Osteoblast (primary cell): ENCODE measurements around the gene CTDSPL2. TPM values are rescaled to one million over a fixed set of nuclear protein-coding genes. Genes with fewer than 3 reads are reported as not detected.

ENCODE experiments used
- DNase-seq: peaks from one replicate; pipeline ENCODE4 v3.0.0; 2011; ENCODE audit warnings: low spot score, mixed read lengths; ENCODE audit not compliant: insufficient read length; ENCODE audit errors: missing footprints
- H2AFZ ChIP-seq: 2 replicates; pipeline ENCODE4 v1.6.0; 2011; ENCODE audit warnings: mild to moderate bottlenecking, low read length
- H3K27ac ChIP-seq: 2 replicates; pipeline ENCODE4 v1.5.1; 2011; ENCODE audit warnings: mild to moderate bottlenecking, low read depth, low read length, moderate library complexity
- H3K27me3 ChIP-seq: 2 replicates; pipeline ENCODE4 v1.6.0; 2012; ENCODE audit warnings: mild to moderate bottlenecking, control low read depth, inconsistent platforms, low read length, moderate library complexity; ENCODE audit not compliant: insufficient read depth
- H3K36me3 ChIP-seq: 2 replicates; pipeline ENCODE4 v1.5.1; 2011; ENCODE audit warnings: mild to moderate bottlenecking, low read length, control low read depth, moderate library complexity; ENCODE audit not compliant: insufficient read depth
- H3K4me1 ChIP-seq: 2 replicates; pipeline ENCODE4 v1.5.1; 2011; ENCODE audit warnings: mild to moderate bottlenecking, low read length, control low read depth, moderate library complexity; ENCODE audit not compliant: insufficient read depth
- H3K4me2 ChIP-seq: 2 replicates; pipeline ENCODE4 v1.6.0; 2011; ENCODE audit warnings: mild to moderate bottlenecking, low read length; ENCODE audit not compliant: insufficient read depth
- H3K4me3 ChIP-seq: fragments of 200-600 bp; sonication (generic); 3 replicates; pipeline ENCODE4 v1.5.1; 2012; ENCODE audit warnings: mild to moderate bottlenecking, low read length, inconsistent platforms; ENCODE audit not compliant: insufficient read depth
- H3K79me2 ChIP-seq: 2 replicates; pipeline ENCODE4 v1.6.0; 2012; ENCODE audit warnings: mild to moderate bottlenecking, low read length, control low read depth, inconsistent platforms; ENCODE audit not compliant: insufficient read depth
- H3K9me3 ChIP-seq: 2 replicates; pipeline ENCODE4 v1.5.1; 2011; ENCODE audit warnings: low read depth, low read length, control low read depth
- H4K20me1 ChIP-seq: 2 replicates; pipeline ENCODE4 v1.6.0; 2012; ENCODE audit warnings: mild to moderate bottlenecking, low read length, control low read depth; ENCODE audit not compliant: insufficient read depth
- total RNA-seq: library from RNA; depleted of rRNA; stranded (reverse); fragments of >200 nt; gene quantifications from 2 replicates; pipeline ENCODE4 v1.2.3, GENCODE V29; 2012
- TF ChIP-seq, protein P1 (sequence below): IDR thresholded peaks from 2 replicates; pipeline ENCODE4 v1.5.1; 2011; ENCODE audit warnings: mild to moderate bottlenecking, low read depth, low read length, moderate library complexity; ENCODE audit errors: extremely low read depth

The CTDSPL2 gene
- total RNA-seq, 1 donor = 75.3 TPM

- H3K4me1 ChIP-seq = peaks cover 19% of the 10 kb centered on the region
- peaks cover 34% of the 10 kb centered on the region for H3K79me2 ChIP-seq
- peaks cover 6% of the 10 kb centered on the region for H4K20me1 ChIP-seq
- H3K9me3 ChIP-seq = no peaks in the 10 kb centered on the region
- H3K27me3 ChIP-seq = no peaks in the 10 kb centered on the region
- no peak overlapping the region for H3K4me3 ChIP-seq
- no peak overlapping the region for H2AFZ ChIP-seq
- no peak overlapping the region for H3K27ac ChIP-seq
- H3K4me2 ChIP-seq = peak overlapping the region; percentile 94
- H3K36me3 ChIP-seq = peaks cover 16% of the 10 kb centered on the region
- TF ChIP-seq, protein P1, sequence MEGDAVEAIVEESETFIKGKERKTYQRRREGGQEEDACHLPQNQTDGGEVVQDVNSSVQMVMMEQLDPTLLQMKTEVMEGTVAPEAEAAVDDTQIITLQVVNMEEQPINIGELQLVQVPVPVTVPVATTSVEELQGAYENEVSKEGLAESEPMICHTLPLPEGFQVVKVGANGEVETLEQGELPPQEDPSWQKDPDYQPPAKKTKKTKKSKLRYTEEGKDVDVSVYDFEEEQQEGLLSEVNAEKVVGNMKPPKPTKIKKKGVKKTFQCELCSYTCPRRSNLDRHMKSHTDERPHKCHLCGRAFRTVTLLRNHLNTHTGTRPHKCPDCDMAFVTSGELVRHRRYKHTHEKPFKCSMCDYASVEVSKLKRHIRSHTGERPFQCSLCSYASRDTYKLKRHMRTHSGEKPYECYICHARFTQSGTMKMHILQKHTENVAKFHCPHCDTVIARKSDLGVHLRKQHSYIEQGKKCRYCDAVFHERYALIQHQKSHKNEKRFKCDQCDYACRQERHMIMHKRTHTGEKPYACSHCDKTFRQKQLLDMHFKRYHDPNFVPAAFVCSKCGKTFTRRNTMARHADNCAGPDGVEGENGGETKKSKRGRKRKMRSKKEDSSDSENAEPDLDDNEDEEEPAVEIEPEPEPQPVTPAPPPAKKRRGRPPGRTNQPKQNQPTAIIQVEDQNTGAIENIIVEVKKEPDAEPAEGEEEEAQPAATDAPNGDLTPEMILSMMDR = no peak
- no peak for DNase-seq
These were observed 107.7 kb downstream of the CTDSPL2 start for GRCh38 chr15:44535092-44535491.

- peak; percentile 56 for DNase-seq
- H3K27ac ChIP-seq = peak overlapping the region; percentile 52
- H3K36me3 ChIP-seq = peaks cover 18% of the 10 kb centered on the region
- H3K4me1 ChIP-seq = peaks cover 19% of the 10 kb centered on the region
- no peaks in the 10 kb centered on the region for H3K9me3 ChIP-seq
- peak overlapping the region; percentile 90 for H2AFZ ChIP-seq
- peak overlapping the region; percentile 94 for H3K4me2 ChIP-seq
- H4K20me1 ChIP-seq = peaks cover 9% of the 10 kb centered on the region
- TF ChIP-seq, protein P1 = no peak
- peak overlapping the region; percentile 87 for H3K4me3 ChIP-seq
- H3K79me2 ChIP-seq = peaks cover 40% of the 10 kb centered on the region
- no peaks in the 10 kb centered on the region for H3K27me3 ChIP-seq
These were observed 108.3 kb downstream of the CTDSPL2 start for GRCh38 chr15:44535523-44536301.

DNA sequence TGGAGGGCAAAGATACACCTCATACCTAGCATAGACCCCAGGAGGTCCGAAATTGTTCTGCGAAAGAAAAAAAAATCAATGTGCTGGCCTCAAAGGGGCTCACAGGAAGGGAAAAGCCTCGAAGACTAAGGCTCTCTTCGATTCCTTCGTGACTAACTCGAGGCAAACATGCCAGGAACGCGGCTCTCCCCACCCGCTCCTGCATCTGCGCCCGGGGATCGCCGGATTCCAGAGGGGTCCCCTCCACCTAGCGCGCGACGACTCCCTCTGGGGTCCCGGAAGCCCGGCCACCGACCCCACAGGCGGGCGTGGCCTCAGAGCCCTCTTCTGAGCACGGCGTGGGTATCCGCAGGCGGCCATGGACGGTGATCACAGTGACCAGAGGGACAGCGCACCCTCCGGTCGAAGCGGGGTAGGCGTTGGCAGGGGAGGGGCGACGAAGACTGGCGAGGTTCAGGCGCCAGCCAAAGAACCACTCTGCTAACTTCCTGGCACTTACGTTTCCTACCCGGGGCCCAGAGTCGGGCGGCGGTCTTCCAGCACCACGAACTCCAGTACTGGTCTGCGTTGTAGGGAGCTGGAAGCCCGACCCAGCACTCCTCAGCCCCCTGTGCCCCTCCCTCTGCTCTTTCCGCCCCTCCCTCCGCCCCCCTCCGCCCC is 109.0 kb downstream of the CTDSPL2 start:
- Histone ChIP-seq H3K79me2 (peaks cover 47% of the 10 kb centered on the region), H3K4me1 (peaks cover 26% of the 10 kb centered on the region), H4K20me1 (peaks cover 15% of the 10 kb centered on the region), H3K4me2 (peak overlapping the region; percentile 94), H3K27me3 (no peaks in the 10 kb centered on the region), H3K36me3 (peaks cover 25% of the 10 kb centered on the region), H3K9me3 (no peaks in the 10 kb centered on the region), H3K27ac (peak overlapping the region; percentile 52), H3K4me3 (peak overlapping the region; percentile 87), H2AFZ (peak overlapping the region; percentile 90)
- peak; percentile 97 for DNase-seq
- TF ChIP-seq, protein P1 = peak; percentile 27
